KMS-11 (cell line): ENCODE data around the gene WDR43.

Experiments
- H2AFZ ChIP-seq: fragments of 200-600 bp; sonication (generic); 2 replicates; pipeline ENCODE4 v1.6.1; 2016; ENCODE audit warnings: antibody characterized with exemption, mixed run types, low read depth
- H3K27ac ChIP-seq: fragments of 200-600 bp; sonication (generic); 2 replicates; pipeline ENCODE4 v1.6.1; 2016; ENCODE audit warnings: mild to moderate bottlenecking, mixed run types
- H3K27me3 ChIP-seq: fragments of 200-600 bp; sonication (generic); 2 replicates; pipeline ENCODE4 v1.6.1; 2017; ENCODE audit warnings: mild to moderate bottlenecking, low read depth, mixed run types, moderate library complexity; ENCODE audit not compliant: insufficient read depth
- H3K36me3 ChIP-seq: fragments of 200-600 bp; sonication (generic); 2 replicates; pipeline ENCODE4 v1.6.1; 2017; ENCODE audit warnings: mild to moderate bottlenecking, mixed run types; ENCODE audit not compliant: insufficient read depth
- H3K4me1 ChIP-seq: fragments of 200-600 bp; sonication (generic); 2 replicates; pipeline ENCODE4 v1.6.1; 2016; ENCODE audit warnings: mild to moderate bottlenecking, low read depth, mixed run types; ENCODE audit not compliant: poor library complexity, severe bottlenecking
- H3K4me2 ChIP-seq: fragments of 200-600 bp; sonication (generic); 2 replicates; pipeline ENCODE4 v1.7.0; 2016; ENCODE audit warnings: mild to moderate bottlenecking, mixed run types
- H3K4me3 ChIP-seq: fragments of 200-600 bp; sonication (generic); IDR thresholded peaks from 2 replicates; pipeline ENCODE4 v1.6.1; 2017; ENCODE audit warnings: low read depth, low read length, mixed read lengths; ENCODE audit not compliant: insufficient read depth
- H3K79me2 ChIP-seq: fragments of 200-600 bp; sonication (generic); 2 replicates; pipeline ENCODE4 v1.6.1; 2016; ENCODE audit warnings: low read depth, mixed run types; ENCODE audit not compliant: insufficient read depth
- H3K9ac ChIP-seq: fragments of 200-600 bp; sonication (generic); 2 replicates; pipeline ENCODE4 v1.6.1; 2016; ENCODE audit warnings: mild to moderate bottlenecking, mixed run types
- H4K20me1 ChIP-seq: fragments of 200-600 bp; sonication (generic); 2 replicates; pipeline ENCODE4 v1.6.1; 2016; ENCODE audit warnings: mild to moderate bottlenecking, mixed run types; ENCODE audit not compliant: insufficient read depth
- CTCF ChIP-seq: fragments of 200-600 bp; sonication (generic); conservative IDR thresholded peaks from 2 replicates; pipeline ENCODE4 v1.6.1; 2017; ENCODE audit warnings: low read depth, mild to moderate bottlenecking, antibody characterized with exemption, low read length, moderate library complexity, mixed read lengths

Gene WDR43

GRCh38 chr2:28893488-28893887 is 979 bp upstream of the WDR43 start:
- Histone ChIP-seq H4K20me1 (peaks cover 31% of the 10 kb centered on the region), H3K27me3 (no peaks in the 10 kb centered on the region), H3K4me2 (no peak overlapping the region), H3K79me2 (peaks cover 41% of the 10 kb centered on the region), H3K9ac (no peak overlapping the region), H2AFZ (no peak overlapping the region), H3K36me3 (no peaks in the 10 kb centered on the region; the same call in 1 of the 2 replicates), H3K4me3 (no peak overlapping the region), H3K27ac (no peak overlapping the region), H3K4me1 (peaks cover 24% of the 10 kb centered on the region)
- TF ChIP-seq CTCF, result no peak

DNA sequence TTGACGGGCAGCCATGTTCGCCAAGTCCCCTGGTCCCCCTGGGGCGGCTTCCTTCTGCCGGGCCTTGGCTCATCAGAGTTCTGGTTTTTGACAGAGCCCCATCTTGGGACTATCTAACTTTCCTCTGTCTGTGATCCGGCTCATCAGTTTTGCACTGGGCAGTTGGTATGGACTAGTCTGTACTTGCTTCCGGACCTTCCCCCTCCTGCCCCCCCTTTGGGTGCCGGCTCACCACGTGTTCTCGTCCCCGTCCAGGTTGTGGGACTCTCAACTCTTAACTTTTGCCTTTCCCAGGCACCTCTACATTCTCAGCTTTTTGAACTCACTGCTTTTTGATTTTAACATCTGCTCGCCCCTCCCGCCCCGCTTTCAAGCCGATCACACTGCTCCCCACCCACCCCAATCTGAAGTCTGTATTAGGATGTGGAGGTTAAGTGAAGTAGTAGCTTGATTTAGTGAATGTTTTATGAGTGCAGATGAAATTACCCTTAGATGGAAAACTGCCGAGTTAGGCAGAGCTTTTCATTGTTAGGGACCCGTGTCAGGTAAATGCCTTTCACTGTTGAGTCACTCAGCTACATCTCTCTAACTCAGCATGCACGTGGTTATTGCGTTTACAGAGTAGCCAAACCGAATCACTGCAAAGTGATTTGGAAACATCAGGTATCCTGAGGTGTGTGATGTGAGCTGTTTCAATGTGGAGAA is 874 bp downstream of the WDR43 start:
- Histone ChIP-seq H3K4me3 (peak overlapping the region; percentile 98), H4K20me1 (peaks cover 50% of the 10 kb centered on the region), H3K9ac (peak overlapping the region; percentile 100), H3K4me2 (peak overlapping the region; percentile 85), H3K79me2 (peaks cover 60% of the 10 kb centered on the region), H3K27ac (peak overlapping the region; percentile 94), H3K36me3 (no peaks in the 10 kb centered on the region), H3K4me1 (peaks cover 40% of the 10 kb centered on the region), H3K27me3 (no peaks in the 10 kb centered on the region), H2AFZ (0 out of 2 replicates have a peak overlapping the region, but pooled peaks have one; percentile 24)
- no peak for TF ChIP-seq CTCF

DNA sequence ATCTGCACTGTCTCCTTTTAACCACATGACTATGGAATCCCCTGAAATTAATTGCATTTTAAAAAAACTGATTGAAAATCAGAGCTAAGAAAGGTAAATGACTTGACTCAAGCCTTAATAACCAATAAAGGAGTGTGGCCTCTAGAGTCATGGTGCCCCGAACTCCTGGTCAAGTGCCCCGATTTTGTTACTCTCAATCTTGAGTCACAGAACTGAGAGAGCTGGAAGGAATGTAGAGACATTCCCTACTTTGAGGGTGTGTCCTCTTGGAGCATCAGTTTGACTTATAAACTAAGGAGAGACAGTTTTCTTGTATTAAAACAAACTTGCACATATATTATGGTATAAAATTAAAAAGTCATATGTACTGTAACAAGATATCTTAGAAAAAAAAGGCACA is 2.4 kb downstream of the WDR43 start:
- no peaks in the 10 kb centered on the region for H3K27me3 ChIP-seq
- peaks cover 75% of the 10 kb centered on the region for H3K79me2 ChIP-seq
- H4K20me1 ChIP-seq, result peaks cover 66% of the 10 kb centered on the region
- no peaks in the 10 kb centered on the region; the same call in 1 of the 2 replicates for H3K36me3 ChIP-seq
- peak overlapping the region; percentile 85 for H3K4me2 ChIP-seq
- no peak overlapping the region; the same call in 1 of the 2 replicates for H3K27ac ChIP-seq
- no peak overlapping the region for H2AFZ ChIP-seq
- H3K4me3 ChIP-seq, result no peak overlapping the region
- peak overlapping the region; percentile 100; the same call in 1 of the 2 replicates for H3K9ac ChIP-seq
- no peak for TF ChIP-seq CTCF
- H3K4me1 ChIP-seq, result peaks cover 50% of the 10 kb centered on the region

- peak overlapping the region; percentile 85 for H3K4me2 ChIP-seq
These were observed 3.6 kb downstream of the WDR43 start for GRCh38 chr2:28898048-28898447.

More at GRCh38 chr2:28898048-28898447, 3.6 kb downstream of the WDR43 start:
- H3K4me3 ChIP-seq, result peak overlapping the region; percentile 45
- H3K27me3 ChIP-seq, result no peaks in the 10 kb centered on the region
- H3K9ac ChIP-seq, result no peak overlapping the region
- H3K36me3 ChIP-seq, result no peaks in the 10 kb centered on the region; the same call in 1 of the 2 replicates
- no peak overlapping the region for H2AFZ ChIP-seq
- peaks cover 87% of the 10 kb centered on the region for H3K79me2 ChIP-seq
- no peak for TF ChIP-seq CTCF
- H3K27ac ChIP-seq, result no peak overlapping the region
- peaks cover 50% of the 10 kb centered on the region for H3K4me1 ChIP-seq
- H4K20me1 ChIP-seq, result peaks cover 77% of the 10 kb centered on the region
